Suprapubic skin (tissue), 4 donors: ENCODE results near the gene C20orf141.

Experiments used
- CTCF ChIP-seq, 2 donors: fragments of 200-600 bp in 1 of 2; fragments of 450-650 bp in 1 of 2; sonication (generic) in 1 of 2; IDR thresholded peaks; one replicate each; pipeline ENCODE4 v1.5.1; 2016 to 2019; ENCODE audit warnings: antibody characterized with exemption in 2 of 2, mild to moderate bottlenecking in 1 of 2, moderate library complexity in 1 of 2
- EP300 ChIP-seq: sonication (generic); formaldehyde crosslinking; IDR thresholded peaks from one replicate; pipeline ENCODE4 v1.6.1; 2017; ENCODE audit warnings: antibody characterized with exemption
- POLR2AphosphoS5 ChIP-seq, 3 donors: sonication (generic); formaldehyde crosslinking; IDR thresholded peaks; one replicate each; pipeline ENCODE4 v1.6.1; 2017; ENCODE audit warnings: antibody characterized with exemption in 3 of 3

DNA sequence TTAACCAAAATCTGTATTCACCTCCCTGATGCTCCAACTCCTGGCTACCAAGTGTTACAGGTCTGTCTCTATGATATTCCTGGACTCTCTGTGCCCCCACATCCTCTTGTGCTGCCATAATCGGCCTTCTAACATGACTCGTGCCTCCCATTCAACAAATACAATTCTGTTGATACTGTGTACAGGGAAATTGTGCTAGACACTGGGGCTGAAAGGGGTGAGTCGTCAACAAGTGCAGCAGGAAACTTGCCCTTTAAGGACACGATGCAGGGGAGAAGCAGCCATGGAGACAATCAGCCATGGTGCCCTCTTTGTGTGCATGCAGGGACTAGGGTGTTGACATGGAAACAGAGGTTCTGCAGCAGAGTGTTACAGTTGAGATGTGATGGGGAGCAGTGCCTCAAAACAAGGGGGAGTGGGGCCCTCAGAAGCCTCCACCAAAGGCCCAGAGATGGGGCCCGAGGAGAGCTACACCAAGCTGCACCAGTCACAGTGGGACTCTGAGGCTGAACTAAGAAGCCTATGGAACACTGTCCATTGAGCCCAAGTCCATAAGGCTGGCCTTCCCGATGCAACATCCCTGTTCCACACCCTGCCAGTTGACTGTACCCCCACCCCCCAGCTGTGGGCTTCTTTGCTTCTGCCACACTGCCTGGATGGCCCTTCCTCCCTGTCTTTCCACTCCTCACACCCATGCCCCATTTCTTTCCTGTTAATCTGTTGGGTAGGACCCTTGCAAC lies 22.6 kb downstream of the C20orf141 start:
- TF ChIP-seq CTCF (IDR thresholded peaks at IDR 0.05), result no peak
- TF ChIP-seq POLR2AphosphoS5 (IDR thresholded peaks at IDR 0.05), result no peak
- TF ChIP-seq EP300, result no peak
